IPS-18a (cell line): ENCODE results near the gene KLF4.

Source experiments
- H3K27ac ChIP-seq: one replicate; pipeline ENCODE4 v1.5.1; 2013; ENCODE audit warnings: low read length
- H3K27me3 ChIP-seq: one replicate; pipeline ENCODE4 v1.6.1; 2013; ENCODE audit warnings: mild to moderate bottlenecking, low read length; ENCODE audit not compliant: control insufficient read depth, insufficient read depth
- H3K36me3 ChIP-seq: one replicate; pipeline ENCODE4 v1.6.1; 2013; ENCODE audit warnings: low read depth, low read length; ENCODE audit not compliant: control insufficient read depth
- H3K4me1 ChIP-seq: one replicate; pipeline ENCODE4 v1.6.1; 2013; ENCODE audit warnings: low read depth, low read length; ENCODE audit not compliant: control insufficient read depth
- H3K4me3 ChIP-seq: one replicate; pipeline ENCODE4 v1.5.1; 2013; ENCODE audit warnings: low read length
- H3K9ac ChIP-seq: one replicate; pipeline ENCODE4 v1.6.1; 2013; ENCODE audit warnings: mild to moderate bottlenecking, low read length, moderate library complexity
- H3K9me3 ChIP-seq: one replicate; pipeline ENCODE4 v1.6.1; 2013; ENCODE audit warnings: low read depth, low read length; ENCODE audit not compliant: control insufficient read depth

Gene KLF4

GRCh38 chr9:107485458-107486043, 4.0 kb downstream of the KLF4 start:
- Histone ChIP-seq H3K4me1 (peaks cover 5% of the 10 kb centered on the region), H3K9ac (no peak overlapping the region), H3K4me3 (peak overlapping the region; percentile 7), H3K9me3 (no peaks in the 10 kb centered on the region), H3K27me3 (peaks cover 52% of the 10 kb centered on the region), H3K27ac (no peak overlapping the region), H3K36me3 (no peaks in the 10 kb centered on the region)

- peaks cover 43% of the 10 kb centered on the region for H3K27me3 ChIP-seq
- H3K27ac ChIP-seq, result no peak overlapping the region
- no peak overlapping the region for H3K4me3 ChIP-seq
- H3K4me1 ChIP-seq, result peaks cover 5% of the 10 kb centered on the region
- no peaks in the 10 kb centered on the region for H3K9me3 ChIP-seq
- no peaks in the 10 kb centered on the region for H3K36me3 ChIP-seq
- H3K9ac ChIP-seq, result no peak overlapping the region
These were observed 5.3 kb downstream of the KLF4 start for GRCh38 chr9:107484117-107484723.

GRCh38 chr9:107483666-107484065, 5.9 kb downstream of the KLF4 start:
- peaks cover 5% of the 10 kb centered on the region for H3K4me1 ChIP-seq
- no peaks in the 10 kb centered on the region for H3K9me3 ChIP-seq
- H3K27me3 ChIP-seq, result peaks cover 38% of the 10 kb centered on the region

GRCh38 chr9:107481035-107481434, 8.5 kb downstream of the KLF4 start:
- Histone ChIP-seq H3K9ac (no peak overlapping the region), H3K27ac (no peak overlapping the region), H3K36me3 (no peaks in the 10 kb centered on the region), H3K4me1 (peaks cover under 1% of the 10 kb centered on the region), H3K9me3 (no peaks in the 10 kb centered on the region), H3K4me3 (no peak overlapping the region), H3K27me3 (peaks cover 11% of the 10 kb centered on the region)

More at GRCh38 chr9:107483666-107484065, 5.9 kb downstream of the KLF4 start:
- Histone ChIP-seq H3K9ac (no peak overlapping the region), H3K36me3 (no peaks in the 10 kb centered on the region), H3K4me3 (no peak overlapping the region), H3K27ac (no peak overlapping the region)

GRCh38 chr9:107480386-107480789, 9.2 kb downstream of the KLF4 start:
- Histone ChIP-seq H3K4me3 (no peak overlapping the region), H3K27ac (no peak overlapping the region), H3K9ac (no peak overlapping the region), H3K9me3 (no peaks in the 10 kb centered on the region), H3K4me1 (no peaks in the 10 kb centered on the region), H3K36me3 (no peaks in the 10 kb centered on the region), H3K27me3 (peaks cover 5% of the 10 kb centered on the region)

GRCh38 chr9:107478805-107479204, 10.8 kb downstream of the KLF4 start:
- H3K36me3 ChIP-seq, result no peaks in the 10 kb centered on the region
- H3K4me1 ChIP-seq, result no peaks in the 10 kb centered on the region
- no peak overlapping the region for H3K9ac ChIP-seq
- H3K27ac ChIP-seq, result no peak overlapping the region
- no peaks in the 10 kb centered on the region for H3K9me3 ChIP-seq
- no peaks in the 10 kb centered on the region for H3K27me3 ChIP-seq
- no peak overlapping the region for H3K4me3 ChIP-seq

- H3K27me3 ChIP-seq, result no peaks in the 10 kb centered on the region
- no peaks in the 10 kb centered on the region for H3K9me3 ChIP-seq
- H3K36me3 ChIP-seq, result no peaks in the 10 kb centered on the region
- H3K9ac ChIP-seq, result no peak overlapping the region
- peaks cover 9% of the 10 kb centered on the region for H3K4me1 ChIP-seq
- H3K4me3 ChIP-seq, result no peak overlapping the region
- H3K27ac ChIP-seq, result no peak overlapping the region
These were observed 15.4 kb downstream of the KLF4 start for GRCh38 chr9:107474124-107474523.

GRCh38 chr9:107472581-107473340, 16.8 kb downstream of the KLF4 start:
- no peaks in the 10 kb centered on the region for H3K36me3 ChIP-seq
- no peak overlapping the region for H3K27ac ChIP-seq
- no peak overlapping the region for H3K9ac ChIP-seq
- H3K4me3 ChIP-seq, result no peak overlapping the region
- H3K4me1 ChIP-seq, result peaks cover 9% of the 10 kb centered on the region
- H3K9me3 ChIP-seq, result no peaks in the 10 kb centered on the region
- H3K27me3 ChIP-seq, result peaks cover under 1% of the 10 kb centered on the region

GRCh38 chr9:107471552-107471951, 18.0 kb downstream of the KLF4 start:
- Histone ChIP-seq H3K4me3 (no peak overlapping the region), H3K4me1 (peaks cover 9% of the 10 kb centered on the region), H3K27me3 (peaks cover 13% of the 10 kb centered on the region), H3K9me3 (no peaks in the 10 kb centered on the region), H3K9ac (no peak overlapping the region), H3K36me3 (no peaks in the 10 kb centered on the region), H3K27ac (no peak overlapping the region)

GRCh38 chr9:107467416-107467815, 22.2 kb downstream of the KLF4 start:
- peaks cover 32% of the 10 kb centered on the region for H3K27me3 ChIP-seq
- H3K4me1 ChIP-seq, result peaks cover 4% of the 10 kb centered on the region
- no peak overlapping the region for H3K27ac ChIP-seq
- no peak overlapping the region for H3K9ac ChIP-seq
- no peak overlapping the region for H3K4me3 ChIP-seq
- no peaks in the 10 kb centered on the region for H3K9me3 ChIP-seq
- H3K36me3 ChIP-seq, result no peaks in the 10 kb centered on the region

- Histone ChIP-seq H3K9me3 (no peaks in the 10 kb centered on the region), H3K27me3 (peaks cover 32% of the 10 kb centered on the region), H3K4me1 (peaks cover 4% of the 10 kb centered on the region), H3K9ac (no peak overlapping the region), H3K27ac (no peak overlapping the region), H3K4me3 (no peak overlapping the region), H3K36me3 (no peaks in the 10 kb centered on the region)
These were observed 22.7 kb downstream of the KLF4 start for GRCh38 chr9:107466826-107467225.
